ENCODE results near the gene KRT9.

KRT9 gene

DNA sequence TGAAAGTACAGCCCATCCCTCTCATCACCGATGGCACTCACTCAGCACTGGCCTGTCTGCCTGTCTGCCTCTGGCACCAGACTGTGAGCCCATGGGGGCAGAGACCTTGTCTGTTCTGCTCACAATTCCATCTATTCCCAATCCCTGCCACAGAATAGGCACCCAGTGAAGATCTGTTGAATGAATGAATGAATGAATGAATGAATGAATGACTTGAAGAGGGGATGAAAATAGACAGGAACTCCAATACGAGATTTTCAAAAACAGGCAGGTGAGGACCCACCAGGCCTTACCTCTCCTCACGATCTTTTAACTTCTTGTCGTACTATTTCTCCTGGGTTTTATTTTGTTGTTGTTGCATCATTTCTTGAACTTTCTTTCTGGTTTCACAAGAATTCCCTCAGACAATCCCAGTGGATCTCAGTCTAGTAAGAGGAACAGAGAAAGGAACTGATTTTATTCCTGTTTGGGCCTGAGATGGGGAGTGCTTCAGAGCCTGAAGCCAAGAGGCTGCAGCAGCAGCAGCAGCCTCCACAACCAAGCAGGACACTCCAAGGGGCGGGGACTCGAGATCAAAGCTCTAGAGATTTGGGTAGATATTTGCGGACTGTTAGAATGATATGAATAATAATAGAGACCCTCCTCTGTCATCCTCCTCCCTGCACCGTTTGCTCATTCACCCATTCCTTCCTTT, 17.7 kb downstream of the KRT9 start:
- H3K36me3 ChIP-seq (ENCODE audit: insufficient read depth, low read length): no peaks in the 10 kb centered on the region
- peak overlapping the region; percentile 33; the same call in 1 of the 2 replicates for H2AFZ ChIP-seq (ENCODE audit: low read length)
- no peaks in the 10 kb centered on the region for H3K4me1 ChIP-seq (ENCODE audit: insufficient read depth, low read length, poor library complexity, severe bottlenecking)
- H4K20me1 ChIP-seq (ENCODE audit: insufficient read depth, low read length, poor library complexity, severe bottlenecking): no peaks in the 10 kb centered on the region
- H3K9ac ChIP-seq (ENCODE audit: low read depth, low read length, poor library complexity, severe bottlenecking): no peak overlapping the region
- no peaks in the 10 kb centered on the region for H3F3A ChIP-seq (ENCODE audit: low read depth)
- no peak overlapping the region for H3K4me2 ChIP-seq (ENCODE audit: low read depth, low read length, poor library complexity, severe bottlenecking)
- H3K27me3 ChIP-seq (ENCODE audit: insufficient read depth, low read length, poor library complexity, severe bottlenecking): peaks cover 6% of the 10 kb centered on the region
- no peaks in the 10 kb centered on the region for H3K9me2 ChIP-seq (replicated peaks; ENCODE audit: low read depth, low read length)
- H3K79me2 ChIP-seq (ENCODE audit: insufficient read depth, low read length): no peaks in the 10 kb centered on the region
- TF ChIP-seq, protein P1, sequence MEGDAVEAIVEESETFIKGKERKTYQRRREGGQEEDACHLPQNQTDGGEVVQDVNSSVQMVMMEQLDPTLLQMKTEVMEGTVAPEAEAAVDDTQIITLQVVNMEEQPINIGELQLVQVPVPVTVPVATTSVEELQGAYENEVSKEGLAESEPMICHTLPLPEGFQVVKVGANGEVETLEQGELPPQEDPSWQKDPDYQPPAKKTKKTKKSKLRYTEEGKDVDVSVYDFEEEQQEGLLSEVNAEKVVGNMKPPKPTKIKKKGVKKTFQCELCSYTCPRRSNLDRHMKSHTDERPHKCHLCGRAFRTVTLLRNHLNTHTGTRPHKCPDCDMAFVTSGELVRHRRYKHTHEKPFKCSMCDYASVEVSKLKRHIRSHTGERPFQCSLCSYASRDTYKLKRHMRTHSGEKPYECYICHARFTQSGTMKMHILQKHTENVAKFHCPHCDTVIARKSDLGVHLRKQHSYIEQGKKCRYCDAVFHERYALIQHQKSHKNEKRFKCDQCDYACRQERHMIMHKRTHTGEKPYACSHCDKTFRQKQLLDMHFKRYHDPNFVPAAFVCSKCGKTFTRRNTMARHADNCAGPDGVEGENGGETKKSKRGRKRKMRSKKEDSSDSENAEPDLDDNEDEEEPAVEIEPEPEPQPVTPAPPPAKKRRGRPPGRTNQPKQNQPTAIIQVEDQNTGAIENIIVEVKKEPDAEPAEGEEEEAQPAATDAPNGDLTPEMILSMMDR (conservative IDR thresholded peaks at IDR 0.05; ENCODE audit: low read length): no peak
- no peak for TF ChIP-seq EZH2phosphoT487 (IDR thresholded peaks at IDR 0.05; ENCODE audit: borderline replicate concordance)
- H3K9me3 ChIP-seq (ENCODE audit: insufficient read depth, low read depth, low read length): no peaks in the 10 kb centered on the region
- H3K4me3 ChIP-seq (ENCODE audit: low read length, poor library complexity, severe bottlenecking): no peak overlapping the region

DNA sequence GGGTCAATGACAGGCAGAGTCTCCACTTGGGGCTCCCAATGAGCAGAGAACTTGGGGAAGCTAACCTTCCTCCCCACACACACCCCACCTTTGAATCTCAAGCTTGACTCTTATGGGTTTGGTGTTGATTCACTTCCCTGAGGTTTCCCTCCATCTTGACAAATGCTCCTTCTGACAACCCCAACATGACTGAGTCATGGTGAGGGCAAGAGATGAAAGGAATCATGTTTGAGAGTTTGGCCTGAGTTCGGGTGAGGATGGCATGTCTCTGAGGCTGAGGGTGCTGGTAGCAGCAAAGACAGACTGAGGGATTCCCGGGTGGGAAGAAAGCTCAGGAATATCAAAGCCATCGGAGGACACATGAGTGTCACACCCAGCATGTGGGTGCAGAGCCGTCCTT, 18.7 kb downstream of the KRT9 start:
- Histone ChIP-seq H3K4me1 (ENCODE audit: insufficient read depth, low read length, poor library complexity, severe bottlenecking) (no peaks in the 10 kb centered on the region), H3K27me3 (ENCODE audit: insufficient read depth, low read length, poor library complexity, severe bottlenecking) (peaks cover under 1% of the 10 kb centered on the region), H3K9me3 (ENCODE audit: insufficient read depth, low read depth, low read length) (no peaks in the 10 kb centered on the region), H3F3A (ENCODE audit: low read depth) (no peaks in the 10 kb centered on the region), H3K9ac (ENCODE audit: low read depth, low read length, poor library complexity, severe bottlenecking) (no peak overlapping the region), H3K36me3 (ENCODE audit: insufficient read depth, low read length) (no peaks in the 10 kb centered on the region), H4K20me1 (ENCODE audit: insufficient read depth, low read length, poor library complexity, severe bottlenecking) (no peaks in the 10 kb centered on the region), H3K4me2 (ENCODE audit: low read depth, low read length, poor library complexity, severe bottlenecking) (no peak overlapping the region), H2AFZ (ENCODE audit: low read length) (no peak overlapping the region), H3K79me2 (ENCODE audit: insufficient read depth, low read length) (no peaks in the 10 kb centered on the region), H3K4me3 (ENCODE audit: low read length, poor library complexity, severe bottlenecking) (no peak overlapping the region), H3K9me2 (replicated peaks; ENCODE audit: low read depth, low read length) (no peaks in the 10 kb centered on the region)
- no peak for TF ChIP-seq EZH2phosphoT487 (IDR thresholded peaks at IDR 0.05; ENCODE audit: borderline replicate concordance)
- TF ChIP-seq, protein P1 (conservative IDR thresholded peaks at IDR 0.05; ENCODE audit: low read length): no peak

DNA sequence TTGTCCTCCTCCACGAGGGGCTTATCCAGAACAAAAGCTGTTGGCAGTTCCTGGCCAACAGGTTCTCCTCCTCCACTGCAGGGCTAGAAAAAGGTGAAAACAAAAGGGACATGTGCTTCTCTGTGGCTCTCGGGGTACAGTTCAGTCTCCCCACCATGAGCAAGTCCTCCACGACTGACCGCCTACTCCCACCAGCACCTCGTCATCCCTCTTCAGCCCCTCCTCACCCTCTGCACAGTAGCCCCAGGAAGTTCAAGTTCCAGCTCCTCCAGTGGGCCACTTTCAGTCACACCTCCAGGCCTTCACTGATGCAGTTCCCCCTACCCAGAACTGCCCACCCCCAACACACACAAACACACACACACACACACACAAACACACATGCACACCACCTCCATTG, 19.4 kb downstream of the KRT9 start:
- H3K9me2 ChIP-seq (replicated peaks; ENCODE audit: low read depth, low read length): no peaks in the 10 kb centered on the region
- H4K20me1 ChIP-seq (ENCODE audit: insufficient read depth, low read length, poor library complexity, severe bottlenecking): no peaks in the 10 kb centered on the region

More for the DNA sequence above, 19.4 kb downstream of the KRT9 start:
- Histone ChIP-seq H3K4me2 (ENCODE audit: low read depth, low read length, poor library complexity, severe bottlenecking) (no peak overlapping the region), H3K9me3 (ENCODE audit: insufficient read depth, low read depth, low read length) (no peaks in the 10 kb centered on the region), H3K9ac (ENCODE audit: low read depth, low read length, poor library complexity, severe bottlenecking) (no peak overlapping the region), H3K4me1 (ENCODE audit: insufficient read depth, low read length, poor library complexity, severe bottlenecking) (no peaks in the 10 kb centered on the region), H3K79me2 (ENCODE audit: insufficient read depth, low read length) (no peaks in the 10 kb centered on the region), H3K27me3 (ENCODE audit: insufficient read depth, low read length, poor library complexity, severe bottlenecking) (no peaks in the 10 kb centered on the region), H3K36me3 (ENCODE audit: insufficient read depth, low read length) (no peaks in the 10 kb centered on the region), H2AFZ (ENCODE audit: low read length) (no peak overlapping the region), H3K4me3 (ENCODE audit: low read length, poor library complexity, severe bottlenecking) (no peak overlapping the region), H3F3A (ENCODE audit: low read depth) (no peaks in the 10 kb centered on the region)
- no peak for TF ChIP-seq EZH2phosphoT487 (IDR thresholded peaks at IDR 0.05; ENCODE audit: borderline replicate concordance)
- TF ChIP-seq, protein P1 (conservative IDR thresholded peaks at IDR 0.05; ENCODE audit: low read length): no peak
